Natural killer cell treated with Interleukin-12 subunit alpha and Interleukin-12 subunit beta and Interleukin-15 and Interleukin-18, amount 100 ng/mL, for 72 hours (primary cell): ENCODE measurements around the gene TUB. TPM values are rescaled to one million over a fixed set of nuclear protein-coding genes. Genes with fewer than 3 reads are reported as not detected.

Experiments used
- ATAC-seq, 2 donors: fragments of 150-1000 bp; cut with Tn5 transposase in 1 of 2; sonication (Bioruptor Pico), chemical (Tn5 transposase) in 1 of 2; 2 replicates each; pipeline ENCODE4 v1.10.0; 2021
- DNase-seq: peaks from one replicate; pipeline ENCODE4 v3.0.0; 2022; ENCODE audit warnings: low spot score
- H3K27ac Mint-ChIP-seq, 2 donors: 1 replicate in 1 of 2; 2 replicates in 1 of 2; pipeline ENCODE4 v1.8.0; 2022; ENCODE audit warnings: mixed read lengths in 2 of 2, mild to moderate bottlenecking in 1 of 2, moderate library complexity in 1 of 2
- H3K27me3 Mint-ChIP-seq, 2 donors: 1 replicate in 1 of 2; 2 replicates in 1 of 2; pipeline ENCODE4 v1.8.0; 2022; ENCODE audit warnings: mixed read lengths in 2 of 2
- H3K36me3 Mint-ChIP-seq: one replicate; pipeline ENCODE4 v1.8.0; 2022; ENCODE audit warnings: mixed read lengths
- H3K4me1 Mint-ChIP-seq, 2 donors: 1 replicate in 1 of 2; 2 replicates in 1 of 2; pipeline ENCODE4 v1.8.0; 2022; ENCODE audit warnings: low read depth in 2 of 2, mixed read lengths in 2 of 2, mild to moderate bottlenecking in 1 of 2
- H3K4me3 Mint-ChIP-seq: one replicate; pipeline ENCODE4 v1.8.0; 2022; ENCODE audit warnings: mixed read lengths
- H3K9me3 Mint-ChIP-seq: 2 replicates; pipeline ENCODE4 v1.8.0; 2022; ENCODE audit warnings: mixed read lengths
- total RNA-seq, 2 donors: library from RNA; stranded (reverse); gene quantifications; one replicate each; pipeline ENCODE4 v1.2.3, GENCODE V29; 2022

TUB gene
- total RNA-seq, 2 donors from 2014 or later, result not detected

GRCh38 chr11:8096575-8096974 is 15.6 kb downstream of the TUB start:
- no peak for ATAC-seq
- no peak for DNase-seq
- Mint-ChIP-seq H3K36me3 (no peaks in the 10 kb centered on the region), H3K27me3 (peaks cover 0 to 4% of the 10 kb centered on the region in 2 donors), H3K4me3 (no peak overlapping the region), H3K4me1 (no peaks in the 10 kb centered on the region), H3K27ac (no peak overlapping the region), H3K9me3 (no peaks in the 10 kb centered on the region)

GRCh38 chr11:8097062-8097461 is 16.1 kb downstream of the TUB start:
- Mint-ChIP-seq H3K27ac (no peak overlapping the region), H3K4me3 (no peak overlapping the region), H3K27me3 (peaks cover 0 to 4% of the 10 kb centered on the region in 2 donors), H3K9me3 (no peaks in the 10 kb centered on the region), H3K4me1 (no peaks in the 10 kb centered on the region), H3K36me3 (no peaks in the 10 kb centered on the region)
- ATAC-seq, result no peak
- no peak for DNase-seq

DNA sequence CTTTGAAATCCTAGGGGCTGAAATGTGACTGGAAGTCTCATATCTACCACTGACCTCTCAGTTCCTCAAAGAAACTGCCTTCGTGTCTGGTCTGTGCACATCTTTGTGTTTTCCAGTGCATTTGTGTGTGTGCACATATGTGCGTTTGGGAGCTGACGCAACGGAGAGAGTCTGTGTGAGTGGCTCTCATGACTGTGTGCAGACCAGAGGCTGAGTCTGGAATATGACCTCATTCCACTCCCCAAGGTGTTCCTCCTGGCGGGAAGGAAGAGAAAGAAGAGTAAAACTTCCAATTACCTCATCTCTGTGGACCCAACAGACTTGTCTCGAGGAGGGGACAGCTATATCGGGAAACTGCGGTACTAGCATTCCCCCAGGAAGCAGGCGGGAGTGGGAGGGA is 16.5 kb downstream of the TUB start:
- no peak overlapping the region for H3K27ac Mint-ChIP-seq
- H3K27me3 Mint-ChIP-seq, result peaks cover 0 to 4% of the 10 kb centered on the region in 2 donors
- ATAC-seq (no peak), DNase-seq (no peak)
- no peak overlapping the region for H3K4me3 Mint-ChIP-seq
- H3K4me1 Mint-ChIP-seq, result no peaks in the 10 kb centered on the region
- no peaks in the 10 kb centered on the region for H3K9me3 Mint-ChIP-seq
- no peaks in the 10 kb centered on the region for H3K36me3 Mint-ChIP-seq

- DNase-seq, result no peak
- Mint-ChIP-seq H3K27ac (no peak overlapping the region), H3K27me3 (peaks cover 0 to 4% of the 10 kb centered on the region in 2 donors), H3K4me1 (no peaks in the 10 kb centered on the region), H3K9me3 (no peaks in the 10 kb centered on the region), H3K36me3 (no peaks in the 10 kb centered on the region), H3K4me3 (no peak overlapping the region)
- no peak for ATAC-seq
Observed at GRCh38 chr11:8097926-8098325, 16.9 kb downstream of the TUB start.

- Mint-ChIP-seq H3K27ac (no peak overlapping the region), H3K4me1 (no peaks in the 10 kb centered on the region), H3K27me3 (peaks cover 0 to 4% of the 10 kb centered on the region in 2 donors), H3K9me3 (no peaks in the 10 kb centered on the region), H3K36me3 (no peaks in the 10 kb centered on the region), H3K4me3 (no peak overlapping the region)
- ATAC-seq (no peak), DNase-seq (no peak)
Observed at GRCh38 chr11:8098361-8098760, 17.4 kb downstream of the TUB start.

- Mint-ChIP-seq H3K4me3 (no peak overlapping the region), H3K27ac (no peak overlapping the region), H3K9me3 (no peaks in the 10 kb centered on the region), H3K27me3 (peaks cover 0 to 4% of the 10 kb centered on the region in 2 donors), H3K36me3 (no peaks in the 10 kb centered on the region), H3K4me1 (no peaks in the 10 kb centered on the region)
- no peak for ATAC-seq
- DNase-seq, result no peak
Observed at GRCh38 chr11:8098879-8099278, 17.9 kb downstream of the TUB start.

DNA sequence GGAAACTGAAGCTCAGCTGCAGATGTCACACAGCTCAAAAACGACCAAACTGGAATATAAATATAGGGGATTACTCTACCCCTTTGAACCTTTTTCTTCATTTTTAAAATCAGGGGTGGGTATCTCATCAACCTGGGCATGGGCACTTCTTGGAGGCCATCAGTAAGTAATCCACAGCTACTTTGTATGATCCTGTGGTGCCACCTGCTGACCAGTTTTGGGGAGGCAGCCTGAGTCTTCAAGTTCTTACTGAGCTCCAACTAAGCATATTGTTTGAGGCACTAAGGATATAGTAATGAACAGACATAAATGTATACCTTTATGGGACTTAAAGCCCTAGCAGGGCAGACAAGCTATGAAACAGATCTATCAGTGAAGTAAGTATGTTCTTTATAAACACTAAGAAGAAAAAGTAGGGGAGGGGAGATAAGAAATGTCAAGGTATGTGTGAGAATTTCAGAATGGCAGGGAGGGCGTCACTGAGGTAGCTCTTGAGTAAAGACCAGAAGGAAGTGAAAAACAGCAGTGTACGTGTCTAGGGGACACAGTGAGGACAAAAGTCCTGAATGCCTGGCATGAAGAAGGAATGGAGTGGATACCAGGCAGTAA is 18.4 kb downstream of the TUB start:
- Mint-ChIP-seq H3K4me1 (no peaks in the 10 kb centered on the region), H3K27me3 (peaks cover 0 to 4% of the 10 kb centered on the region in 2 donors), H3K9me3 (no peaks in the 10 kb centered on the region), H3K27ac (no peak overlapping the region), H3K4me3 (no peak overlapping the region), H3K36me3 (no peaks in the 10 kb centered on the region)
- DNase-seq, result no peak
- no peak for ATAC-seq

GRCh38 chr11:8100158-8100557 is 19.1 kb downstream of the TUB start:
- Mint-ChIP-seq H3K27ac (no peak overlapping the region), H3K4me3 (no peak overlapping the region), H3K36me3 (no peaks in the 10 kb centered on the region), H3K27me3 (peaks cover 0 to 4% of the 10 kb centered on the region in 2 donors), H3K9me3 (no peaks in the 10 kb centered on the region), H3K4me1 (no peaks in the 10 kb centered on the region)
- DNase-seq, result no peak
- ATAC-seq, result no peak

DNA sequence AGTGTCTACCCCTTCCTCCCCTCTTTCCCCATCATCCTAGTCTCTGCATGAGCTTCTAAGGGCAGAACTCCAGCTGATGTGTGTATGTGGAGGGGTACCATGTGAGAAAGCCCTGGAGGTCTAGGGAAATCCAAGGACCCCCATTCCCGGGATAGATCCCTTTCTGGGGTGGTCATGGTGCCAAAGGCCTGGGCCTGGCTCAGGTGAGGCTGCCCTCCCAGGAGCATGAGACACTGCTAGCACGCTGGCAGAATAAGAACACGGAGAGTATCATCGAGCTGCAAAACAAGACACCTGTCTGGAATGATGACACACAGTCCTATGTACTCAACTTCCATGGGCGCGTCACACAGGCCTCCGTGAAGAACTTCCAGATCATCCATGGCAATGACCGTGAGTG is 19.6 kb downstream of the TUB start:
- Mint-ChIP-seq H3K4me1 (no peaks in the 10 kb centered on the region), H3K27me3 (peaks cover 0 to 4% of the 10 kb centered on the region in 2 donors), H3K4me3 (no peak overlapping the region), H3K36me3 (no peaks in the 10 kb centered on the region), H3K9me3 (no peaks in the 10 kb centered on the region), H3K27ac (no peak overlapping the region)
- DNase-seq (no peak), ATAC-seq (no peak)

DNA sequence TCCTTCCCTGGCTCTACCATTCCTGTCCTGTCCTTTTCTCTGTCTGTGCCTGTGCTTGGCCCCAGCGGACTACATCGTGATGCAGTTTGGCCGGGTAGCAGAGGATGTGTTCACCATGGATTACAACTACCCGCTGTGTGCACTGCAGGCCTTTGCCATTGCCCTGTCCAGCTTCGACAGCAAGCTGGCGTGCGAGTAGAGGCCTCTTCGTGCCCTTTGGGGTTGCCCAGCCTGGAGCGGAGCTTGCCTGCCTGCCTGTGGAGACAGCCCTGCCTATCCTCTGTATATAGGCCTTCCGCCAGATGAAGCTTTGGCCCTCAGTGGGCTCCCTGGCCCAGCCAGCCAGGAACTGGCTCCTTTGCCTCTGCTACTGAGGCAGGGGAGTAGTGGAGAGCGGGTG is 20.4 kb downstream of the TUB start:
- no peak overlapping the region for H3K4me3 Mint-ChIP-seq
- ATAC-seq (no peak), DNase-seq (no peak)
- no peaks in the 10 kb centered on the region for H3K4me1 Mint-ChIP-seq
- H3K36me3 Mint-ChIP-seq, result no peaks in the 10 kb centered on the region
- H3K27ac Mint-ChIP-seq, result no peak overlapping the region
- H3K9me3 Mint-ChIP-seq, result no peaks in the 10 kb centered on the region
- peaks cover 0 to 4% of the 10 kb centered on the region in 2 donors for H3K27me3 Mint-ChIP-seq

DNA sequence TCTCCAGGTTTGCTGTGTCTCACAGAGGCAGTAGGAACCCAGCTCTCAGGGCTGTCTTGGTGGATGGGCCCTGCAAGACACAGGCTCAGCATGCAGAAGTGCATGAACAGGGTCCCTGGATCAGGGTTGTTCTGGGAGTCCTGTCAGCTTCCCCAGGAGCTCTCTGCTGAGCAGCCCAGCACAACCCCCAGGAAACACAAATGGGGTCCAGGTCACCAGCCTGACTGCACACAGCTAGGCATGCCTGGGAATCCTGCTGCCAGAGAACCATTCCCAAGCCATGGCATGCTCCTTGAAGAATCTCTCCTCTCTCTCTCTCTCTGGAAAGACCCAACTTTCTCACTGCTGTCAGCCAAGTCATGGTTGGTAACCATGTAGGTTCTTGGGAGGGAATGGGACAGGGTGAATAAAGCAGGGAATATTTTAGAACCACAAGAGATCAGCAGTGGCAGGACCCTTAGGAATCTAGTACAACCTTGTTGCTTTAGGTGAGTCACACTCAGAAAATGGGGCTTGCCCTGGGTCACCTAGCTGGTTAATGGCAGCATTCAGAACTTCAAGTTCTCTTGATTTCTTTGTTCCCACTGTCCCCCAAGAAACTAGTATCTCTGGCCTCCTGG is 21.4 kb downstream of the TUB start:
- DNase-seq (no peak), ATAC-seq (no peak)
- Mint-ChIP-seq H3K36me3 (no peaks in the 10 kb centered on the region), H3K9me3 (no peaks in the 10 kb centered on the region), H3K27ac (no peak overlapping the region), H3K4me1 (no peaks in the 10 kb centered on the region), H3K4me3 (no peak overlapping the region), H3K27me3 (peaks cover 0 to 4% of the 10 kb centered on the region in 2 donors)

- Mint-ChIP-seq H3K4me1 (no peaks in the 10 kb centered on the region), H3K27me3 (peaks cover 0 to 4% of the 10 kb centered on the region in 2 donors), H3K36me3 (no peaks in the 10 kb centered on the region), H3K9me3 (no peaks in the 10 kb centered on the region), H3K27ac (no peak overlapping the region), H3K4me3 (no peak overlapping the region)
- DNase-seq, result no peak
- ATAC-seq, result no peak
Observed at GRCh38 chr11:8102965-8103364, 22.0 kb downstream of the TUB start.

DNA sequence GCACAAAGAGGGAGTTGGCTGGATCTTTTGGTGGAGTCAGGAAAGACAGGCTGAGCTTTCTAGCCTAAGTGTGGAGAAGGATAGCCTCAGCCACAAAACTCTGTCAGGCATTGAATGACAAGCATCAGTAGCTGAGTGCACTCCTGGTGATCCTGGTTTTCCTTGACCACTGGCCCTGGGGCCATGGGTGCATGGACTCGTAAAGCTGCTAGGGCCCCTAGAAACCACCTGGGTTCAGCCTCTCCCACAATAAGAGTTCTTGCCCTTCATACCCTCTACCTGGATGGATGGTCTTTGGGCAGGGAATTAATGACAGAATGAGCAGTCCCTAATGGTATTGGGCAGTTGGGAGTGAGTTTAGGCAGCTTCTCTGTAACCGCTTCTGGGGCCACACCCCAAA is 22.9 kb downstream of the TUB start:
- Mint-ChIP-seq H3K27ac (no peak overlapping the region), H3K4me3 (no peak overlapping the region), H3K4me1 (no peaks in the 10 kb centered on the region), H3K36me3 (no peaks in the 10 kb centered on the region), H3K9me3 (no peaks in the 10 kb centered on the region), H3K27me3 (peaks cover 0 to 4% of the 10 kb centered on the region in 2 donors)
- DNase-seq, result no peak
- no peak for ATAC-seq

DNA sequence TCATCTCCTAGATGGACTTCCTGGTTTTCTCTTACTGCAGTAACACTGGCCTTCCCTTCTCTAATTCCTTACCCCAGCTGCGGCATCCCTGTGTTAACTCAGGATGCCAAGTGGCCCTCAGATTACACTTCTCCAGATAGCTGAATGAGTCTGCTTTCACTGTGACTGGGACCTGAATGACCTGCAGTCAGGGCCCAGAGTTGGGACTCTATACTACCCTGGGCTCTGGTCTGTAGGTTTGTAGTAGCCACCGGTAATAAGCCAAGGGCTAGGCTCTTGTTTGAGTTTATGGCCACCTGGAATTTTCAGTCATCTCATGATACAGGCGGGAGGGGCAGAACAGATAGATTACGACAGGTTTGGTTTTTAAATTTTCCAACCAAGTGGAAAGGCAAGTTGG is 24.1 kb downstream of the TUB start:
- Mint-ChIP-seq H3K4me1 (no peaks in the 10 kb centered on the region), H3K4me3 (no peak overlapping the region), H3K27me3 (no peaks in the 10 kb centered on the region), H3K27ac (no peak overlapping the region), H3K36me3 (no peaks in the 10 kb centered on the region), H3K9me3 (no peaks in the 10 kb centered on the region)
- ATAC-seq (no peak), DNase-seq (no peak)

DNA sequence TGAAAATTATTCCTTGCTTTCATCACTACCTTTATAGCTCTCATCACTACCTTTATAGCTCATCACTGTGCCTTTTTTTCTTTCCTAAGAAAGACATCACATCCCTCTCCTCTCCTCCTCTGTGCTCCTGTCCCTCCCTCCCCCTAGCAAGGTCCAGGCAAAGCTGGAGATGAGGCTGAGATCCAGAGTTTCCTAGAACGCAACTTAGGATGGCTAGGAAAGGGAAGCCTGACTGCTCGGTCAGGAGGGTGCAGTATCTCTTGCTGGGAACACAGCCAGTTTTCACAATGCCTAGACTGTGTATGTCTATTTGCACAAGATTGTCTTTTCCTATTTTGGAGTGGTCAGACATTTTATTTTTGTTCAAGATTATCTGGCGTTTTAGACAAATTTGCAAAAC is 24.7 kb downstream of the TUB start:
- Mint-ChIP-seq H3K9me3 (no peaks in the 10 kb centered on the region), H3K27me3 (no peaks in the 10 kb centered on the region), H3K4me3 (no peak overlapping the region), H3K4me1 (no peaks in the 10 kb centered on the region), H3K36me3 (no peaks in the 10 kb centered on the region), H3K27ac (no peak overlapping the region)
- DNase-seq (no peak), ATAC-seq (no peak)
